NT2/D1 (cell line): ENCODE results near the gene PLA2G12B.

ENCODE experiments used
- SUZ12 ChIP-seq: IDR thresholded peaks from 2 replicates; pipeline ENCODE4 v1.6.1; 2011; ENCODE audit not compliant: insufficient read length, insufficient read depth; ENCODE audit errors: extremely low read depth
- YY1 ChIP-seq: IDR thresholded peaks from 2 replicates; pipeline ENCODE4 v1.6.1; 2011; ENCODE audit not compliant: insufficient read length, insufficient read depth
- ZNF274 ChIP-seq: IDR thresholded peaks from 2 replicates; pipeline ENCODE4 v1.6.1; 2011; ENCODE audit warnings: mild to moderate bottlenecking, low read depth, low read length

DNA sequence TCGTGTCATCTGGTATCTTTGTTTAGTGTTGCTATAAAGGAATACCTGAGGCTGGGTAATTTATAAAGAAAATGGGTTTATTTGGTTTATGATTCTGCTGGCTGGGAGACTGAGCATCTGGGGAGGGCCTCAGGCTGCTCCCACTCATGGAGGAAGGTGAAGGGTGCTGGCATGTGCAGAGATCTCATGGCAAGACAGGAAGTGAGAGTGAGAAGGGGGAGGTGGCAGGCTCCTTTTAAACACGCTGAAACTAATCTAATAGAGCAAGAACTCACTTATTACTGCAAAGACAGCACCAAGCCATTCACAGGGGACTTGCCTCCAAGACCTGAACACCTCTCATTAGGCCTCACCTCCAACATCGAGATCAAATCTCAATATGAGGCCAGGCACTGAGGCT, 49.8 kb downstream of the PLA2G12B start:
- TF ChIP-seq YY1 (no peak), ZNF274 (no peak), SUZ12 (no peak)
